HEK293 (cell line): ENCODE results near the gene CADPS2.
"Not testable (repeated sequence)": the region's sequence is repeated elsewhere in the genome, so short reads cannot be mapped to it uniquely, and the experiment has no call there.

Source experiments
- CTCF ChIA-PET: fragments of 350-600 bp; formaldehyde crosslinking; extraction: SDS; loops from one replicate; lab custom pipeline; 2021; ENCODE audit warnings: antibody characterized with exemption; lab: Yijun Ruan, JAX
- POLR2A ChIA-PET: fragments of 300-600 bp; formaldehyde crosslinking; extraction: SDS; loops from one replicate; lab custom pipeline; 2020; ENCODE audit warnings: antibody characterized with exemption, inconsistent platforms; lab: Yijun Ruan, JAX
- H3K27ac ChIP-seq: fragments of 200-500 bp; sonication (Bioruptor generic); 2 replicates; pipeline ENCODE4 v1.5.1; 2014; ENCODE audit warnings: low read depth, low read length, control low read depth, inconsistent platforms; ENCODE audit errors: extremely low read depth
- H3K36me3 ChIP-seq, 2 experiments: fragments of 200-500 bp in 1 of 2; sonication (Bioruptor generic) in 1 of 2; 1 replicate in 1 of 2; 2 replicates in 1 of 2; pipeline ENCODE4 v1.5.1; 2014 to 2017; ENCODE audit warnings: inconsistent platforms in 2 of 2, low read length in 2 of 2; ENCODE audit not compliant: control insufficient read depth in 2 of 2, insufficient read depth in 1 of 2
- H3K4me1 ChIP-seq: fragments of 200-500 bp; sonication (Bioruptor generic); 2 replicates; pipeline ENCODE4 v1.5.1; 2014; ENCODE audit warnings: mild to moderate bottlenecking, low read length, inconsistent platforms; ENCODE audit not compliant: control insufficient read depth, insufficient read depth
- H3K4me3 ChIP-seq: 2 replicates; pipeline ENCODE4 v1.5.1; 2011; ENCODE audit warnings: low read depth, mild to moderate bottlenecking, control low read depth, low read length, moderate library complexity
- H3K9me3 ChIP-seq: fragments of 200-500 bp; sonication (Bioruptor generic); 2 replicates; pipeline ENCODE4 v1.5.1; 2014; ENCODE audit warnings: low read depth, low read length, inconsistent platforms; ENCODE audit not compliant: control insufficient read depth, insufficient read depth
- SCRT1 ChIP-seq: fragments of 450-650 bp; formaldehyde crosslinking; IDR thresholded peaks from 2 replicates; pipeline ENCODE4 v1.5.1; 2016; ENCODE audit warnings: missing biosample characterization, missing genetic modification characterization, borderline replicate concordance
- ZBTB1 ChIP-seq: fragments of 450-650 bp; formaldehyde crosslinking; IDR thresholded peaks from 2 replicates; pipeline ENCODE4 v1.5.1; 2016; ENCODE audit warnings: missing biosample characterization, missing genetic modification characterization
- ZBTB17 ChIP-seq: fragments of 450-650 bp; formaldehyde crosslinking; IDR thresholded peaks from 2 replicates; pipeline ENCODE4 v1.5.1; 2016; ENCODE audit warnings: missing biosample characterization, missing genetic modification characterization
- ZBTB8A ChIP-seq: fragments of 450-650 bp; formaldehyde crosslinking; IDR thresholded peaks from 2 replicates; pipeline ENCODE4 v1.5.1; 2016; ENCODE audit warnings: missing biosample characterization, missing genetic modification characterization
- ZNF132 ChIP-seq: fragments of 450-650 bp; formaldehyde crosslinking; IDR thresholded peaks from 2 replicates; pipeline ENCODE4 v1.5.1; 2017; ENCODE audit warnings: missing biosample characterization, missing genetic modification characterization, borderline replicate concordance
- ZNF146 ChIP-seq: fragments of 450-650 bp; formaldehyde crosslinking; IDR thresholded peaks from 2 replicates; pipeline ENCODE4 v1.5.1; 2016; ENCODE audit warnings: missing biosample characterization, missing genetic modification characterization
- ZNF16 ChIP-seq: fragments of 450-650 bp; formaldehyde crosslinking; IDR thresholded peaks from 2 replicates; pipeline ENCODE4 v1.5.1; 2016; ENCODE audit warnings: low read depth, missing biosample characterization, missing genetic modification characterization
- ZNF221 ChIP-seq: fragments of 450-650 bp; formaldehyde crosslinking; IDR thresholded peaks from 2 replicates; pipeline ENCODE4 v1.5.1; 2017; ENCODE audit warnings: missing biosample characterization, missing genetic modification characterization, borderline replicate concordance
- ZNF510 ChIP-seq: fragments of 450-650 bp; formaldehyde crosslinking; IDR thresholded peaks from 2 replicates; pipeline ENCODE4 v1.5.1; 2018; ENCODE audit warnings: mild to moderate bottlenecking, missing genetic modification characterization, missing biosample characterization; ENCODE audit not compliant: insufficient replicate concordance
- ZNF658 ChIP-seq: fragments of 450-650 bp; formaldehyde crosslinking; IDR thresholded peaks from 2 replicates; pipeline ENCODE4; 2016; ENCODE audit warnings: missing biosample characterization, missing genetic modification characterization
- ZNF76 ChIP-seq: fragments of 450-650 bp; formaldehyde crosslinking; IDR thresholded peaks from 2 replicates; pipeline ENCODE4; 2016; ENCODE audit warnings: low read depth, missing biosample characterization, missing genetic modification characterization, borderline replicate concordance
- ZSCAN23 ChIP-seq: fragments of 450-650 bp; formaldehyde crosslinking; IDR thresholded peaks from 2 replicates; pipeline ENCODE4 v1.5.1; 2016; ENCODE audit warnings: missing biosample characterization, missing genetic modification characterization
- TF ChIP-seq, protein P1 (sequence below): fragments of 450-650 bp; formaldehyde crosslinking; IDR thresholded peaks from 2 replicates; pipeline ENCODE4 v1.5.1; 2016; ENCODE audit warnings: missing biosample characterization, missing genetic modification characterization, borderline replicate concordance
- TF ChIP-seq, protein P2 (sequence below): IDR thresholded peaks from 2 replicates; pipeline ENCODE4 v1.6.1; 2011; ENCODE audit warnings: mild to moderate bottlenecking, low read depth, low read length, borderline replicate concordance
- TF ChIP-seq, protein P3 (sequence below): fragments of 450-650 bp; formaldehyde crosslinking; IDR thresholded peaks from 2 replicates; pipeline ENCODE4 v1.5.1; 2016; ENCODE audit warnings: missing biosample characterization, missing genetic modification characterization

The CADPS2 gene

DNA sequence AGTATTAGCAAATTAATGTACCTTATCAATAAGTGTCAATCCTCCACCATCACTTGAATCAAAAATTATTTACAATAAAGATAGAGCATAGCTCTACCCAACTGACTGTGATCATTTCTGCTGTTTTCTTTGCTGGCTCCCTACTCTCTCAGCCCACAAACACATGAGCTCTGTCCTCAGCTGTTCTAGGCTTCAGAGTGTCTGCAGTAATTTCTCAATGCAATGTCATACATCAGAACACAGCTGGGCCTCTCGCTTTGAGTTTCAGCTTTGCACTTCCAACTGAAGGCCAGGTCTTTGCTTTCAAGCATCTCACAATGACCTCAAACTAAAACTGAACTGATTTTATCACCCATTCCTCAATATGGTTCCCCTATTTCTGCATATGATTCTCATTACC is 243.0 kb downstream of the CADPS2 start:
- no peaks in the 10 kb centered on the region for H3K9me3 ChIP-seq
- no peak for TF ChIP-seq SCRT1 (tag by site-specific recombination)
- TF ChIP-seq, protein P1, sequence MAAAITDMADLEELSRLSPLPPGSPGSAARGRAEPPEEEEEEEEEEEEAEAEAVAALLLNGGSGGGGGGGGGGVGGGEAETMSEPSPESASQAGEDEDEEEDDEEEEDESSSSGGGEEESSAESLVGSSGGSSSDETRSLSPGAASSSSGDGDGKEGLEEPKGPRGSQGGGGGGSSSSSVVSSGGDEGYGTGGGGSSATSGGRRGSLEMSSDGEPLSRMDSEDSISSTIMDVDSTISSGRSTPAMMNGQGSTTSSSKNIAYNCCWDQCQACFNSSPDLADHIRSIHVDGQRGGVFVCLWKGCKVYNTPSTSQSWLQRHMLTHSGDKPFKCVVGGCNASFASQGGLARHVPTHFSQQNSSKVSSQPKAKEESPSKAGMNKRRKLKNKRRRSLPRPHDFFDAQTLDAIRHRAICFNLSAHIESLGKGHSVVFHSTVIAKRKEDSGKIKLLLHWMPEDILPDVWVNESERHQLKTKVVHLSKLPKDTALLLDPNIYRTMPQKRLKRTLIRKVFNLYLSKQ (tag by site-specific recombination): no peak
- H3K4me3 ChIP-seq: no peak overlapping the region
- no peaks in the 10 kb centered on the region for H3K4me1 ChIP-seq
- H3K36me3 ChIP-seq: no peaks in the 10 kb centered on the region
- H3K27ac ChIP-seq: no peak overlapping the region
- POLR2A ChIA-PET: no interaction called here
- CTCF ChIA-PET: interaction anchor here (0.7 kb wide), 1 partner anchor 627 kb away, joined by 4 read pairs; no protein-coding TSS in a partner anchor

DNA sequence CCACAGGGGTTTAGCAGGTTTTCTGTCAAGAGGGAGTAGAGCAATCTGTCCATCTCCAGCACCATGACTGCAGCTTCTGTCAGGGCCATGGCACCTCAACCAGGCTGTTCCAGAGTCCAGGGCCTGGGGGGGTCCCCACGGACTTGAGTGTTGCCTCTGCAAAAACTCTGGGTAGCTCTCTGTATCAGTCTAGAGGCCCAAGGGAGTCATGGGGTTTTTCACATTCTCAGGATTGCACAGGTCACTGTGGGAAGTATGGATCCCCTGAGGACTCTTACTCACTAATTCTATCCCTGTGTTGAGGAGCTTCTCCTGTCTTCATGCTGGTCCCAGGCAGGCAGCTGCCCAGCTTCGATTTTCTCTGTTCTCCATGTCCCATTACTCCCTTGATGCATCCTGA is 247.8 kb downstream of the CADPS2 start:
- TF ChIP-seq ZNF76 (tag by site-specific recombination) (no peak), ZNF16 (tag by site-specific recombination) (no peak), ZBTB1 (no peak), ZNF221 (no peak), ZNF510 (tag by site-specific recombination) (no peak), ZNF658 (tag by site-specific recombination) (no peak), ZSCAN23 (tag by site-specific recombination) (no peak), ZNF132 (tag by site-specific recombination) (no peak)
- TF ChIP-seq, protein P2, sequence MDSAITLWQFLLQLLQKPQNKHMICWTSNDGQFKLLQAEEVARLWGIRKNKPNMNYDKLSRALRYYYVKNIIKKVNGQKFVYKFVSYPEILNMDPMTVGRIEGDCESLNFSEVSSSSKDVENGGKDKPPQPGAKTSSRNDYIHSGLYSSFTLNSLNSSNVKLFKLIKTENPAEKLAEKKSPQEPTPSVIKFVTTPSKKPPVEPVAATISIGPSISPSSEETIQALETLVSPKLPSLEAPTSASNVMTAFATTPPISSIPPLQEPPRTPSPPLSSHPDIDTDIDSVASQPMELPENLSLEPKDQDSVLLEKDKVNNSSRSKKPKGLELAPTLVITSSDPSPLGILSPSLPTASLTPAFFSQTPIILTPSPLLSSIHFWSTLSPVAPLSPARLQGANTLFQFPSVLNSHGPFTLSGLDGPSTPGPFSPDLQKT: no peak
- TF ChIP-seq, protein P3, sequence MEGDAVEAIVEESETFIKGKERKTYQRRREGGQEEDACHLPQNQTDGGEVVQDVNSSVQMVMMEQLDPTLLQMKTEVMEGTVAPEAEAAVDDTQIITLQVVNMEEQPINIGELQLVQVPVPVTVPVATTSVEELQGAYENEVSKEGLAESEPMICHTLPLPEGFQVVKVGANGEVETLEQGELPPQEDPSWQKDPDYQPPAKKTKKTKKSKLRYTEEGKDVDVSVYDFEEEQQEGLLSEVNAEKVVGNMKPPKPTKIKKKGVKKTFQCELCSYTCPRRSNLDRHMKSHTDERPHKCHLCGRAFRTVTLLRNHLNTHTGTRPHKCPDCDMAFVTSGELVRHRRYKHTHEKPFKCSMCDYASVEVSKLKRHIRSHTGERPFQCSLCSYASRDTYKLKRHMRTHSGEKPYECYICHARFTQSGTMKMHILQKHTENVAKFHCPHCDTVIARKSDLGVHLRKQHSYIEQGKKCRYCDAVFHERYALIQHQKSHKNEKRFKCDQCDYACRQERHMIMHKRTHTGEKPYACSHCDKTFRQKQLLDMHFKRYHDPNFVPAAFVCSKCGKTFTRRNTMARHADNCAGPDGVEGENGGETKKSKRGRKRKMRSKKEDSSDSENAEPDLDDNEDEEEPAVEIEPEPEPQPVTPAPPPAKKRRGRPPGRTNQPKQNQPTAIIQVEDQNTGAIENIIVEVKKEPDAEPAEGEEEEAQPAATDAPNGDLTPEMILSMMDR (tag by site-specific recombination): no peak
- H3K9me3 ChIP-seq: no peaks in the 10 kb centered on the region
- H3K4me3 ChIP-seq: no peak overlapping the region
- ChIA-PET CTCF (no interaction called here), POLR2A (no interaction called here)
- no peaks in the 10 kb centered on the region for H3K36me3 ChIP-seq
- H3K4me1 ChIP-seq: no peaks in the 10 kb centered on the region
- no peak overlapping the region for H3K27ac ChIP-seq

DNA sequence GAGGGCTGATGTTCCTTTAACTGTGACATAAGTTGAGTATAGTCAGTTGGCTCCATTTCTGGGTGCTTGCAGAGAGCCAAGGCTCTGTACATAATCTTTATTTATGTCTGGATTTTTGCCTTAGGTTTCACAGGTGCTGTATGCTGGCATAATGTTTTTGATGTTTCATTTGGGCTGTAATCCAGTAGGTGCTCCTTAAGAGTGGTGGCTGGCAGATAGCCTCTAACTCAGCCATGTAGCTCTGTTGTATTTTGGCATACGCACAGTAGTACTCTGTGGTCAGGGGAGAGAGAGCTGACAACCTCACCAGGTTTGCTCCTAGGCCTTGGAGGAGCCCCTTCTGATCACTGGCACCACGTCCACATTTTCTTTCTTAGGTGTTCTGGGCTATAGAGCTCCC is 248.5 kb downstream of the CADPS2 start:
- H3K27ac ChIP-seq: no peak overlapping the region
- H3K36me3 ChIP-seq: no peaks in the 10 kb centered on the region
- POLR2A ChIA-PET: no interaction called here
- TF ChIP-seq ZBTB17 (no peak), ZBTB8A (tag by site-specific recombination) (no peak)
- TF ChIP-seq, all 188 proteins: peak for 0
- no peaks in the 10 kb centered on the region for H3K9me3 ChIP-seq
- H3K4me1 ChIP-seq: no peaks in the 10 kb centered on the region
- CTCF ChIA-PET: interaction anchor here (0.6 to 0.7 kb wide), 2 partner anchors 82 to 262 kb away, joined by 3 read pairs; no protein-coding TSS in a partner anchor
- H3K4me3 ChIP-seq: no peak overlapping the region

DNA sequence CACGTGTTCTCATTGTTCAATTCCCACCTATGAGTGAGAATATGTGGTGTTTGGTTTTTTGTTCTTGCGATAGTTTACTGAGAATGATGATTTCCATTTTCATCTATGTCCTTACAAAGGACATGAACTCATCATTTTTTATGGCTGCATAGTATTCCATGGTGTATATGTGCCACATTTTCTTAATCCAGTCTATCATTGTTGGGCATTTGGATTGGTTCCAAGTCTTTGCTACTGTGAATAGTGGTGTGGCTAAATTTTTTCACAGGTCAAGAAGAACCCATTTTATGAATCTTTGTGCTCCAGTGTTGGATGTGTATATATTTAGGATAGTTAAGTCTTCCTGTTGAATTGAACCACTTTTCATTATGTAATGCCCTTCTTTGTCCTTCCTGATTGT is 250.8 kb downstream of the CADPS2 start:
- H3K36me3 ChIP-seq, CTCF ChIA-PET, H3K9me3 ChIP-seq, POLR2A ChIA-PET, H3K4me3 ChIP-seq, H3K27ac ChIP-seq, H3K4me1 ChIP-seq: not testable (repeated sequence)
- peak; percentile 61; the same call in 1 of the 2 replicates for TF ChIP-seq ZNF146
